GM21367 (cell line): ENCODE measurements around the gene KIDINS220.

Experiments
- ATAC-seq: cut with Tn5 transposase; IDR thresholded peaks from one replicate; pipeline ENCODE4 v1.9.1; 2021; ENCODE audit not compliant: unreplicated experiment

The KIDINS220 gene

DNA sequence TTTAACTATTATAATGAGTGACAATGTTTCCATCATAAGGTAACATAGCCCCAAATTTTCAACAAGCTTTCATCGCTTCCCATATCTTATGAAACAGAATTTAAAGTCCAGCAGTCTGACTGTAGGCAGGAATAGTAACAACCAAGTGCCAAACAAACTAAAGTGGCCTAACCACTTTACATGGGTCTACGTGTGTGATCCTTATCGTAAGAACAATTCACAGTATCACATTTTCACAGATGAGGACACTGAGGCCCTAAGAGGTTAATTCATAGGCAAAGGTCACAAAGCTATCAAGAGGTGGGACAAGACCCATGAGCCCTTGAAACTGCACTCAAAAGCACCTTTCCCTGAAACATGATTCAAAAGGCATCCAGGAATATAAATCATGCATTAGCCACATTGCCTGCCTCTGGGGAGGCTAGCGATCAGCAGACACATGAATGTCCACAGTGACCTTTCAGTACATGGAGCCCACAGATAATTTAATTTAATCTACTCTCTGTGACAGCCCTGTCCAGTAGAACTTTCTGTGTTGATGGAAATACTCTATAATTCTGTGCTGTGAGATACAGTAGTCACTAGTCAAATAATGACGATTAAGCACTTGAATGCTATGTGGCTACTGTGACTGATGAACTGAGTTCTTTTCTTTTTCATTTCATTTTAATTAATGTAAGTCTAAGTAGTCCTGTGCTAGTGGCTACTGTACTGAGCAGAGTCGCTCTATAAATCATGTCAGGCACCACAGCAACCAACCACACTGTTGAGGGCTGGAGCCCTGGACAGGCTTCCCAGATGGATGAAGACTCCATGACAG, 30.3 kb downstream of the KIDINS220 start:
- no peak for ATAC-seq

DNA sequence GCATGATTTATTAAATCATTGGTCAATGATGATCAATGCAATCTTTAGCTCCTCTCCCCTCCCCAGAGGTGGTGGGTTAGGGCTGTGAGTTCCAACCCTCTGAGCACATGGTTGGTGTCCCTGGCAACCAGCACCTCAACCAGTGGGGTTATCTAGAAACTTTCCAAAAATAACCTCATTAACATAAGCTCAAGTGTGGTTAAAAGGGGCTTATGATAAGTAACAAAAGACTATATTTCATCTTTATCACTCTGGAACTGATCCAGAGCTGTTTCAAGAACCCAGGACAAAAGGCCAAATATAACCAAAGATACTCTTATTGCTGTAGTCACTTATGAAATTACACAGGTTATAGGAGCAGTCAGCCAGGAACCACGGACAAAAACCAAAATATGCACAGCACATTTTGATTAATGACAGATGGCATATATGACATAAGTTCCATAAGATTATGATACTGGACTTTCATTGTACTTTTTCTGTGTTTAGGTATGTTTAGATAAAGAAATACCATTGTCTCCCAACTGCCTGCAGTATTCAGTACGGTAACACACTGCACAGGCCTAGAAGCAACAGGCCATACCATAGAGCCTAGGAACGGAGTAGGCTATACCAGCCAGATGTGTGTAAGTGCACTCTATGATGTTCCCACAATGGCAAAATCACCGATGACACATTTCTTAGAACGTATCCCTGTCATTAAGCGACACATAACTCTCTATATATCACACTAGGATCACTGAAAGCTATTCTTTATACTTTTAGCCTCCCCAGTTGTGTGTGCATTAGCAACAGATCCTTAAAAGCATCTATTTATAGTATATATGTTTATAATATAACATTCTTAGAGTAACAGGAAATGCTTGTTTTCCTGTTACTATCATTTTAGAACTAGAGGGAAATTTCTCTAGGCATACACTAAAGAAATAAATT, 31.9 kb downstream of the KIDINS220 start:
- ATAC-seq, result no peak

DNA sequence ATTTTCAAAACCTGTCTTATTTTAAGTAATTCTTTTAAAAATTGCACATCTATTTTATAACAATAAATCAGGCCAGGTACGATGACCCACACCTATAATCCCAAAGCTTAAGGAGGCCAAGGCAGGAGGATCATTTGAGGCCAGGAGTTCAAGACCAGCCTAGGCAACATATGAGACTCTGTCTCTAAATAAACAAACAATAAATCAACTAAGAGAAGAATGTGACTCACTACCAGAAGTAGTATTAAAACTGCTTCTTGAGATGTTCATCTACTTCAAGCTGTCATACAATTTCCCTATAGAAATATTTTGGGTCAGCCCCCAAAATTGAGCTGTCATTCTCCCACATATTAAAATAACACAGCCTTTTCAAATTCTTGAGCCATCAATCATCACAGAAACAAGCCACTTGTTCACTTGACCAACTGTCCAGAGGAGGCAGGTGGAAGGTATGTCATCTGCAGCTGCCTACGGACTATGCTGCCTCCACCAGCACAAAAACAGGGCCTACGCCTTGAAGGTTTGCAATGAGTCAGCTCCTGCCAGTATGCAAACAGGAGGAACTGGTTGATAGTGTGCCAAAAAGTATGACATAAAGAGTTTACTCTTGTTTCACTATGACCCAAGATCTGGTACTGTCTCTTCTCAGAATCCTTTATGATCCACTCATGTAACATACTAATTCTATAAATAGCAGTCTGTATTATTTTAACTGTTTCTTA, 33.6 kb downstream of the KIDINS220 start:
- ATAC-seq, result peak; percentile 99

DNA sequence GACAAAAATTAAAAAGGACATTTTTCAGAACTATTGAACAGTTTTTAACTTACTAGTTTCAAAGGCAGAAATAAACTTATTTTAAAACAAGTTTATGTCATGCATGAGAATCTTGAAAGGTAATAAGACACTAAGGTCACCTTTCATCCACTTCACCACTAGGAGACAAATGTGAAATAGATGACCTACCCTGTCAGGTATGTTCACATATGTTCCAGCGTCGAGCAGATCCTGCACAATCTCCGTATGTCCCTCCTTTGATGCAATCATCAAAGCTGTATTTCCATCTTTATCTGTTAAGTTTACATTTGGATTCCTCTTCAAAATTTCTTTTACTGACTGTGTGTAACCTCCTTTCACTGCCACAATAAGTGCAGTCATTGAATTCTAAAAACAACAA, 34.7 kb downstream of the KIDINS220 start:
- no peak for ATAC-seq

DNA sequence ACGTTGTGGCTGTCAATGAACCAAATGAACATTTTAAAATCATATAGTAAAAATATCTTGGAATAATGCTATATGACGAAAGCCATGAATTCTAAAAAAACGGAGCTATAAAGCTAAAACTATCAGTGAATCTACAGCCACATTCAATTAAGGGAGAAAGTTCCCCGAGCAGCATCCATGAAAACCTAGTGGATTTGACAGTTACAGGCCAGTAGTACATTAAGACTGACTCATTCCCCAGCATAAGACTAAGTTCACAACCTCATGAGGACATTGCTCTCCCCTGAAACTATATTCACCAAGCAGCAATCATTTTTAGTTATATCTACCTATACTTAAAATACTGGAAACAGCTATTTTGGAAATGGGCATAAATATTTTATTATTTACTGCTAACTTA, 36.6 kb downstream of the KIDINS220 start:
- ATAC-seq, result no peak

DNA sequence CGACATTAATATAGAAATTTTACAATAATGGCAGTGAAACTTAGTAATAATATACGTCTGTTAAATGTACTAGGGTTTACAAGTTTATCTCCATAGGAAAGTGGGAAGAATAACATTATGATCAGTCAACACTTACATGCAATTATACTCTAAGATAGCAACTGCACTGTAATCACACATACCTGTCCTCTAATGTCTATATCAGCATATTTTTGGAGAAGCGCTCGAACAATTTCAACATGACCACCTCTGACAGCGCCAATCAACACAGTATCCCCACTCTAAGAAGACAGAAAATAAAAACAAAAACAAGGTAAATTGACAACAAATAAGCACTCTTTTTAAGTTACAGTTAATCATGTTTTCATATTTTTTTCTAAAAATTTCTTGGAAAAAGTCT, 37.2 kb downstream of the KIDINS220 start:
- no peak for ATAC-seq

DNA sequence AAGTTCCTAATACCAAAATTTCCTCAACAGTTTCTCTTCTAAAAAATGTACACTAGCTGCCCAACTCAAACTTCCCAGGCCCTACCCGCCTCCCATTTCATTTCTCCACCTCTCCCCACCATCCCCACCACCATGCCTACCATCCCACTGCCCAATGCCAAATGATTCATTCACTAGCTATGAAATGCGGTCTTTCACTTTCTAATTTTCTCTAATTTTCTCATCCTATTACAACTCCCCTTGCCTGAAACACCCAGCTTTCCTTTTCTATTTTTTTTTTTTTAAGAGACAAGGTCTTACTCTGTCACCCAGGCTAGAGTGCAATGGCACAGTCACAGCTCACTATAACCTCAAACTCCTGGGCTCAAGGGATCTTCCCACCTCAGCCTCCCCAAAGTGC, 38.4 kb downstream of the KIDINS220 start:
- ATAC-seq, result no peak

DNA sequence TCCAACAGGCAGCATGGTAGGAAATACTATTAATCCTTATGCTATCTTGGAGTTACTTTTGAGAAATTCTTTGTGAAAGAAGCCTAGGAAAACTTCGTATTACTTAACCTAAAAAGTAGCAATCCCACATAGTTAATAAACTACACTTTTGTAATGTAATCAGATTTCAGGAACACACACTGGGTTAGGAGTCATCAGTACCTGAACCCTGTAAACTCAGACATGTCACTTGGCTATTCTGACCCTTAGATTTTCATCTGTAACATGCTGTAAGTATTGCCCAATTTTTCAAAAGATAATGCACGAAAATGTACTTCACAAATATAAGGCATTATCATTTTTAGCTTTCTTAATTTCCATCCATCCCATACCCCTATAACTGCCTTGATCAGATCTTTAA, 39.0 kb downstream of the KIDINS220 start:
- no peak for ATAC-seq

DNA sequence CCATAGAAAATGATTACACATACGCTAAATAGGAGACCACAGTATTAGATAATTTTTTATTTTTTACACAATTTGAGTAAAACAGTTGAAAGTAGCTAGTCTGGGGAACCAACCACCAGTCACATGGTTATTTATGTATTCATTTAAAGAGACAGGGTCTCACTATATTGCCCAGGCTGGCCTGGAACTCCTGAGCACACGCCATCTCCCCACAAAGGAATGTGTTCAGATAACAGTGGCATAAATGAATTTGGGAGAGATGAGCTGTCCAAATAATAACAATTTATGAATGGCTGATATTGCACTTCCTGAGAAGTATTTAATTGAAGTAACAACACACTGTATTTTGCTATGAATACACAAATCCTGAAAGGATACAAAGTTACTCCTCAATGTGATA, 39.7 kb downstream of the KIDINS220 start:
- no peak for ATAC-seq

DNA sequence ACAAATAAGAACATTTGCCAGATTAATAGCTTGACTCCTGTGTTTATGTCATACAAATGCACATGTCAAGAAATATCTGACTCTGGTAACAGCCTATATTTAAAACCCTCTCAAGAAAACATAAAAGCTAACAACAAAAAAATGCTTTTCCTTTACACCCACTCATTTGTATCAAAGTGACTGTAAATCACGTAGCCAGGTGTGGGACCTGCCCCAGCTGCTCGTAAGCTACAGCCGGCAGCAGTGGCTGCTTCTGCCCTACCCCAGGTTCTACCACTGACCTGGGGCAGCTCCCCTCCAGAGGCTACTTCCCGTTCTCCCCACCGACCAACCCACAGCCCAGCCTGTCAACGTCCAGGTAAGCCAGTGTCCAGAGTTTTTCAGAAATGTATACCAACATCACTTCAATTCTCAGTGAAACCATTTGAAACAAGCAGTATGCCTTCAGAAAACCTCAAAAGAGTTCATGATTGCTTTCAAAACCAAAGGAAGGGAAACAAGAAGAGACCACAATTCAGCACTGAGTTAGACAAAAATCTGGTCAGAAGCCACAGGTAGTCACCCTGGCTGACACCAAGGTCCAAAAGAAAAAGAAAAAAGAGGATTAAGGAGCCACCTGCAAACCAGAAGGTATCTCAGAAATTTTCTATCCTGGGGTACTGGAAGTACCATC, 40.4 kb downstream of the KIDINS220 start:
- no peak for ATAC-seq

DNA sequence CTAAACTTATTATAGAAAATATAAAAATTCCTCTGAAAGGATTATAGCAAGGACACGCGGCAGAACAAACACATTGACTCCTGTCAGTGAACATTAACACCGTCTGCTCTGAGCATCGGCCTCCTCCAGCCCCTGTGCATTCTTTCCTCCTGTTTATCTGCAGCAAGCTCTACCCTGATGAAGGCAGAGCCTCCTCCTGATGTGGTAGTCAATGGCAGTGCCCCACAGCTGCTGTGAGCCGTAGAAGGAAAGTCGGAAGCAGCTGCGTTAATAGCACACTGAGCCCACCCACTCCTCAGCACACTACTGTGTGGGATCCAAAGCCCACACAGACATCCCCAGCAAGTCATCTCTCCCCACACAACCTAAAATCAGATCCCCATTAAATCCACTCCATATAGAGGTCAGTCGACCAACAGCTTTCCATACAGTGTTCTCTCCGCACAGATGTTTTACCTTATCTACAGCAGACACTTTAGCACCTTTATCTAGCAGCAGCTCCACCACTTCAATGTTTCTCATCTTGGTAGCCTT, 41.0 kb downstream of the KIDINS220 start:
- no peak for ATAC-seq

DNA sequence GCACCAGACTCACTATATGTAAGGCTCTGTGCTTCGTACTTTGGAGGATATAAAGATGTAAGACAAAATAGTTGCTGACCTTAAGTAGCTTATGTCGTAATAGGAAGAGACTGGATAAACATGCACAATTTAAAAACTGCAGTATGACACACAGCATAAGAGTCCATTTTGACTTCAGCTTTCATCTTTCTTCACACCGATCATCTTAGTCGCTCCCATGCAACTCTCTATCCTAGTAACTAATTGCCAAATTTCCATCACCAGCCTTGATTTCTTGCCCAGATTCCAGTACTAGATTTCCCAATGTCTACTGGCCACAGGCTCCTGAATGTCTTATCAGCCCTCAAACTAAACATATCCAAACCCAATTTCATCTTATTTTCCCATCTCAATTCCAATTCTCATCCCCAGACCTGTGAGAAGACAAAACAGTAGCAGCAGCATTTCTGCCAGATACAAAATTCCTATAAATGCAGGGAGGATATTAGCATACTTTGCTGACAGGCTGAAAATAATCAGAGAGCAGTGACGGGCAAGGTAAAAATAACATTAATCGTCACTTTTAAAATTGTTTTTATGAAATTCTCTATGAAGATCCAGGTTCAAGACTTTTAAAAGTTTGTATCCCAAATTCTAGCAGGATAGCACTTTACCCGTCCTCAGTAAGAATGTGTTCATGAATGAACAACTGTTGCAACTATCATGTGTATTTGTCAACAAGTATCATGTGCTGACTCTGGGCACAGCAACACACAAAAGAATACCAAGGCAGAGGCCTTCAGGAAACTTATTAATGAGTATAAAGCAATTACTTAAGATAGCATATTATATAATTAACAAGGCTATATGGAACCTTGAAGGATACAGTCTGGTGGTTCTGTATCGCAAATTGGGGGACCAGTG, 42.2 kb downstream of the KIDINS220 start:
- no peak for ATAC-seq

DNA sequence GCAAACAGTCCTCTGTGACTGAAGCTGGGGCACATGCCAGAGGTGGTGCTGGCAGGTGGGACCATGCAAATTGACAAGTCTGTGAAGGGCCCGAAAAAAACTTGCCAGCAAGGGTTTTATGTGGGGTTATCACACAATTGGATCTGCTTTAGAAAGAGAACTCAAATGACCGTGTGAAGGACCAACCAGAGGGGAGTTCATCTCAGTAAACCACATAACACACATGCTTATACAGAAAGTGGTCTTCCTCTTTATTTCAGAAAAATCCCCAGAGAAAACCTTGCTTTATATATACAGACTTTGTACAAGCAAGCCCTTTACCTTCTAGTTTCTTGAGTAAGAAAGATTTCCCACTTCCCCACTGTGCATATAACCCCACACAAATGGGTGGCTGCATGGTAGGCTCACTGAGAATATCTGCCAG, 46.7 kb downstream of the KIDINS220 start:
- no peak for ATAC-seq

DNA sequence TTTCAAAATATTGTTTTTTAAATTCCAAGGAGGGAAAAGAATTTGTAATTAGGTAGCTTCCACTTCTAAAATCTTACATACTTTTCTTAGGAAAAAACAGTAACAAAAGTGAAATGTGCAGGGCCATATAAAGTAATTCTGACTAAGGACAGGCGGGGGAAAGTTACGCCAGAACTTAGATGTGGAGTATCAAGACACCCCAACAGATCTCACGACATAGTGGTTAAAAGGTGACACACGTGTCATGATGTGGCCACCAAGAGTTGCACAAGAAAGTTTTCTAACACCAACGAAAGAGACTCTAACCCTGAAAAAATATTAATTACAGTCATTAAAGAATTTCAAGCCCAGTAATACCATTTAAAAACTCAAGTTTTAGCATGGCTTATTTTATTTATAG, 51.0 kb downstream of the KIDINS220 start:
- ATAC-seq, result no peak

DNA sequence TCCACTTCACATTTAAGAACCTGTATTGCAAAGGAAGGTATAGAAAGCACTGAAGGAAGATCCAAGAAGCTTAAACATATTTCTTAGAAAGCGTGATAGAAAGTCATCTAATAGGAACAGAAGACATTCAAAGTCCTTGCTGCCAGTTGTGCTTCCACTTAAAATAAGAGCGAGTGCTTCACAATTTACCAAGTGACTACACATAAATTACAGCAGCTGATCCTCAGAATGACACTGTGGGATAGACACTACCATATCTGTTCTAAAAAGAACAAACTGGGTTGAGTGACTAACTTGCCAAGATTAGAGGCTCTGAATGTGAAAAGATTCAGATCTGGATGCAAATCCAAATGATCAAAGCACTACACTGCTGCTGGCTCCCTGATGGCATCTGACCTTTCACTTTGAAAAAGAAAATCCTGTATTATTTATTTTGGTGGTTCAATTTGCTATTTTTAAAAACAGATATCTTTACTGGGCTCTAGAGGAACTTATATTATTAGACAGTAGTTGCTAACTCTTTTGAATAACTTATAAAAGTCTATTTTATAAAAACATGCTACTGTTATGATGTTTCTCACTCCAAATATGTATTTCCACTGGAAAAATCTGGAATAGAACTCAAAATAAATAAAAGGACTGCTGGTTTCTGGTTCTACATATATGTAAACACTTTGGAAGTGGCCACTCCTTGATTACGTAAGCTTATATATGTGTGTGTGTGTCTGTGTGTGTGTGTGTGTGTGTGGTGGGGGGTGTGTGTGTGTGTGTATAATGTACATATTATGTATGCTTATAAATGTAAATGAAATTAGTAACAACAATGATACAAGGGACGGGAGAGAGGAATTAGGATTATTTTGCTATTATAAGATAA, 57.4 kb downstream of the KIDINS220 start:
- ATAC-seq, result no peak

DNA sequence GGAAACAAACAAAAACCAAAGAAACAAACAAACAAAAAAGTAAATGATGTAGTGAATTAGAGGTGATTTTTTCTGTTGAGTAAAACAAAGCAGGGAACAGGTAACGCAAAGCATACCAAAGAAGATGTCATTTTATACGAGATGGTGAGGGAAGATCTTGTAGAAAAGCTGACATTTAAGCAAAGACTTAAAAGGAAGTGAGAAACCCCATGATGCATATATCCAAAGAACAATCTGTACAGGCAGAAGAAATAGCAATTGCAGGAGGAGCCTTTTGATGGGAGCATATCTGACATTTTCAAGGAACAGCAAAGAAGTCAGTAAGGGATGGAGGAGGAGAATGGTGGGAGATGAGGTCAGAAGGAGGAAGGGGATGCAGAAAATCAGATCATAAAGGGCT, 63.0 kb downstream of the KIDINS220 start:
- ATAC-seq, result no peak

DNA sequence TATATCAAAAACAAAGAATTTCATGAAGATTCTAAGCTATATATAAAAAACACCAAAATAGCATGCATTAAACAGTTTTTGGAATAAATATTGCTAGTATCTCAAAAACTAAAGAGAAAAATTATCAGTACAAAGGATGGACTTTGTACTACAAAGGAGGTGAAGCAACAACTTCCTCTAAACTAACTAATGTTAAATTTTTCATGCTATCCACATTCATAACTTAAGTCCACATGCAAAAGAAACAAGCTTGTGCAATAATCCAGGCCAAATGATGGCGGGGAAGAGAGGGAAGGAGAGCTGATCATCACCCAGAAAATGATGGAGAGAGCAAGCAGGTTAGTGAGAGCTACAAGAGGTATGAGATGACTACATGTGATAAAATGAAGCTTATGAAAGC, 70.1 kb downstream of the KIDINS220 start:
- no peak for ATAC-seq

DNA sequence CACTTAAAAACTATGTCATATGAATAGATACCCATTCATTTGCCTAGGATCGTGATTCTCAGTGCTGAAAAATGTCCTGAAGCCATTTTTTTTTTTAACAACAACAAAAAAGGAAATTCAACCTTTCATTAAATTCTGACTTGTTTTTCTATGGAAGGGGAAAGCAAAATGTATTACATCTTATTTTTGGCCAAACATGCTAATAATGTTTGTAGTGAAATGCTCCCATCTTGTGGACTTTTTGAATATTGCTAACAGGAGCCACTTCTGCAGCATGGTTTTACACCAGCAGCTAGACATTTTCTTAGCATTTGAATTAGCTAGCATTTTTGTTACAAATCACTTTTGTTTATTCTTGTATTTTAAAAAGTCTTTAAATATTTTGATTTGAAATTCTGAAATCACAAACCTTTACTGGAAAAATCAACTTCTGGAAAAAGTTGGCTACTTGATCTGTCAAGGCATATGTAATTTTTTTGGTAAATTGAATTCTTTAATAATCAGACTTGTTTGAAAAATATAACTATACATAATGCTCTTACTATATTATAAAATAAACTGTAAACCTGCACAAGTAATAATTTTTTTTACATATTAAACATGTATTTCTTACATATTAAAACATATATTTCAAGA, 75.8 kb downstream of the KIDINS220 start:
- no peak for ATAC-seq
